ENCODE measurements around the gene PAK6. TPM values are rescaled to one million over a fixed set of nuclear protein-coding genes. Genes with fewer than 3 reads are reported as not detected.

The PAK6 gene
- polyA plus RNA-seq, 1 donor from 2014 or later = 32.4 TPM

DNA sequence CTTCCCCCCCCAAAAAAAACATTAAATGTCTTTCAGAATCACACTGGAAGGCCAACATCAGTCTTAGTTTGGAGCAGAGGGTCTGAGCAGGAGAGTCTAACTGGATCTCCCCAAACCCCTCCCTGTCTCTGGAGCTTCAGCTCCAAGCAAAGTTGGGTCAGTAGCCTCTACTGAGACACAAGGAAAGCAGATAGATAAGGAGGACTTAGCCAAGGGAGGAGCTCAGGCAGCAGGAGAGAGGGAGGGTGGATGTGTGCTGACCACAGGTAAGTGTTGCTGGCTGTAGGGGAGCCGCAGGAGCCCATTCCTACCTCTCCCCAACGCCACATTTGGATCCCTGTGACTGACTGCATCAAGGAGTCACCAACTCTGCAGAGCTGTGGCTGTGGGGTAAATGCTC lies 61.9 kb downstream of the PAK6 start:
- H3K4me3 ChIP-seq (ENCODE audit: low read length) = no peak overlapping the region
- no peaks in the 10 kb centered on the region for H3K79me2 ChIP-seq (replicated peaks; ENCODE audit: insufficient read depth, low read length)
- no peak overlapping the region for H3K9ac ChIP-seq (ENCODE audit: low read length)
- H3K27ac ChIP-seq (ENCODE audit: low read length) = no peak overlapping the region
- H3F3A ChIP-seq (ENCODE audit: insufficient read depth, low read length, poor library complexity, severe bottlenecking) = no peaks in the 10 kb centered on the region
- H3K36me3 ChIP-seq (ENCODE audit: insufficient read depth, low read length) = no peaks in the 10 kb centered on the region
- no peaks in the 10 kb centered on the region for H3K27me3 ChIP-seq (ENCODE audit: insufficient read depth, low read depth, low read length)
- H2AFZ ChIP-seq (ENCODE audit: low read depth, low read length) = no peak overlapping the region
- H3K9me3 ChIP-seq (ENCODE audit: low read length) = no peaks in the 10 kb centered on the region
- no peaks in the 10 kb centered on the region for H4K20me1 ChIP-seq (ENCODE audit: insufficient read depth)
- H3K4me2 ChIP-seq (ENCODE audit: low read length) = no peak overlapping the region
- TF ChIP-seq EP300 (conservative IDR thresholded peaks at IDR 0.05; ENCODE audit: poor library complexity, severe bottlenecking) (no peak), TAF1 (IDR thresholded peaks at IDR 0.05; ENCODE audit: low read depth) (no peak), SMC3 (conservative IDR thresholded peaks at IDR 0.05; ENCODE audit: poor library complexity) (no peak), MXI1 (conservative IDR thresholded peaks at IDR 0.05; ENCODE audit: poor library complexity, severe bottlenecking) (no peak), CTCF (IDR thresholded peaks at IDR 0.05; ENCODE audit: poor library complexity, severe bottlenecking) (no peak), EZH2 (IDR thresholded peaks at IDR 0.05; ENCODE audit: borderline replicate concordance, insufficient read depth, low read length, poor library complexity, severe bottlenecking) (no peak), REST (IDR thresholded peaks at IDR 0.05; ENCODE audit: borderline replicate concordance) (no peak), RAD21 (conservative IDR thresholded peaks at IDR 0.05) (no peak), POLR2AphosphoS5 (IDR thresholded peaks at IDR 0.05) (no peak)
- no peaks in the 10 kb centered on the region for H3K9me2 ChIP-seq (ENCODE audit: insufficient read depth, low read length)

DNA sequence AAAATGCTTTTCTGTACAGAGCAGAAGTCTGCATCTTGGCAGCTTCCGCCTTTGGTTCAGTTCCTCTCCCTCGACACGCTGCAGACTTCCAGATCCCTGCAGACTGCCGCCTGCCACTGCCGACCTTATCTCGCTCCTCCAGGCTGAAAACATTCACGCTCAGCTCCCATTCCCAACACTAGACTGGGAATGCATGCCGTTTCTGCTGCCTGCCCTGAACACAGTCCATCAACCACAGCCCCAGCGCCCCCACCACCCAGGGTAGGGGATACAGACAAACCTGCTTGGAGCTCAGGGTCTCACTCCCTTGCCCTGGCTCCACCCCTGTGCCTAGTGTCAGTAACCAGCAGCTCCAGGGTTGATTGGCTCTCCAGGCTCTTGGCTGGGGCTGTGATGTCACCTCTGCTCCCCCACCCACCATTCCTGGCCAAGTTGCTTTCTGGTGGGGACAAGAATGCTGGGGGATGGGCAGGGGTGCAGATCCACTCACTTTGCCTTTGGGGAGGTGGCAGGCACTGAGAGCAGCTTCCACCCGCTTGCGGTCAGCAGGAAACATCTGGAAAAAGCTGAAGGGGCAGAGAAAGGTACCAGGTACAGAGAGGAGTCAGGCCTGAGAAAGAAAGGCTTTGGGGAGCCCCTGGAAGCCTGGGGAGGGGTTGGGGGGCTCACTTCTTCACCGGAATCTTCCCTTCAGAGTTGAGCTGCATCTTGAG lies 62.8 kb downstream of the PAK6 start:
- H3K4me3 ChIP-seq (ENCODE audit: low read length) = no peak overlapping the region
- no peaks in the 10 kb centered on the region for H3K9me3 ChIP-seq (ENCODE audit: low read length)
- H3K79me2 ChIP-seq (replicated peaks; ENCODE audit: insufficient read depth, low read length) = no peaks in the 10 kb centered on the region
- no peaks in the 10 kb centered on the region for H3K27me3 ChIP-seq (ENCODE audit: insufficient read depth, low read depth, low read length)
- no peak for TF ChIP-seq SMC3 (conservative IDR thresholded peaks at IDR 0.05; ENCODE audit: poor library complexity)
- H3K9me2 ChIP-seq (ENCODE audit: insufficient read depth, low read length) = no peaks in the 10 kb centered on the region
- H3K9ac ChIP-seq (ENCODE audit: low read length) = no peak overlapping the region
- H3K27ac ChIP-seq (ENCODE audit: low read length) = no peak overlapping the region
- H4K20me1 ChIP-seq (ENCODE audit: insufficient read depth) = no peaks in the 10 kb centered on the region
- H3F3A ChIP-seq (ENCODE audit: insufficient read depth, low read length, poor library complexity, severe bottlenecking) = no peaks in the 10 kb centered on the region
- no peak overlapping the region for H2AFZ ChIP-seq (ENCODE audit: low read depth, low read length)
- H3K4me2 ChIP-seq (ENCODE audit: low read length) = no peak overlapping the region
- no peaks in the 10 kb centered on the region for H3K36me3 ChIP-seq (ENCODE audit: insufficient read depth, low read length)

All from neural cell (in vitro differentiated cells).